GM12878 (cell line): ENCODE measurements around the gene REV1. TPM values are rescaled to one million over a fixed set of nuclear protein-coding genes. Genes with fewer than 3 reads are reported as not detected.

Experiments
- ATAC-seq: fragments of 200-7000 bp; cut with Tn5 transposase; 3 replicates; pipeline ENCODE4 v1.9.1; 2020; ENCODE audit warnings: mild to moderate bottlenecking, moderate library complexity
- BruUV-seq: library from RNA; stranded (reverse); fragments of 400-500 nt; replicated peaks from 2 replicates; lab custom pipeline; 2021; lab: Mats Ljungman, UMichigan
- CTCF ChIA-PET: fragments of 300-600 bp; sonication (Branson Sonifier 250); formaldehyde crosslinking; extraction: SDS; loops from one replicate; lab custom pipeline; 2021; ENCODE audit warnings: inconsistent platforms; lab: Yijun Ruan, JAX
- POLR2A ChIA-PET: fragments of 350-600 bp; formaldehyde crosslinking; extraction: SDS; loops from one replicate; lab custom pipeline; 2021; ENCODE audit warnings: inconsistent platforms; lab: Charles Lee
- RAD21 ChIA-PET: fragments of 300-600 bp; sonication (Branson Sonifier 250); formaldehyde crosslinking; loops from one replicate; lab custom pipeline; 2023; ENCODE audit warnings: antibody characterized with exemption; ENCODE audit not compliant: unreplicated experiment; lab: Charles Lee
- SMC1A ChIA-PET: fragments of 300-600 bp; sonication (Branson Sonifier 250); formaldehyde crosslinking; loops from one replicate; lab custom pipeline; 2023; ENCODE audit not compliant: unreplicated experiment, uncharacterized antibody; lab: Charles Lee
- DNase-seq: peaks from one replicate; pipeline ENCODE4 v3.0.0-alpha.2; 2011; ENCODE audit warnings: low read depth, low spot score
- FAIRE-seq: peaks from 3 replicates; lab custom pipeline; 2011; peaks lifted over from hg19 to GRCh38; lab: Jason Lieb, UNC
- H2AFZ ChIP-seq: 2 replicates; pipeline ENCODE4 v1.6.0; 2011; ENCODE audit warnings: low read depth, low read length, control low read depth; ENCODE audit not compliant: control insufficient read depth
- H3K27ac ChIP-seq: 2 replicates; pipeline ENCODE4 v1.5.1; 2011; ENCODE audit warnings: control low read depth; ENCODE audit not compliant: control insufficient read depth, insufficient read depth
- H3K27me3 ChIP-seq, 2 experiments: replicated peaks in 1 of 2; 2 replicates each; pipeline versions ENCODE4 v1.6.0 to v1.6.1; 2011; ENCODE audit warnings: low read length in 1 of 2; ENCODE audit not compliant: control insufficient read depth in 2 of 2, insufficient read depth in 2 of 2
- H3K36me3 ChIP-seq, 2 experiments: 2 replicates each; pipeline ENCODE4 v1.5.1; 2011; ENCODE audit warnings: low read length in 1 of 2; ENCODE audit not compliant: control insufficient read depth in 2 of 2, insufficient read depth in 2 of 2
- H3K4me1 ChIP-seq: 2 replicates; pipeline ENCODE4 v1.6.1; 2011; ENCODE audit warnings: mild to moderate bottlenecking, low read length, moderate library complexity, mixed read lengths; ENCODE audit not compliant: control insufficient read depth, insufficient read depth
- H3K4me2 ChIP-seq: 2 replicates; pipeline ENCODE4 v1.6.0; 2011; ENCODE audit warnings: control low read depth; ENCODE audit not compliant: control insufficient read depth, insufficient read depth
- H3K4me3 ChIP-seq: fragments of 200-600 bp; sonication (generic); 2 replicates; pipeline ENCODE4 v1.5.1; 2016
- H3K79me2 ChIP-seq: 2 replicates; pipeline ENCODE4 v1.6.0; 2011; ENCODE audit warnings: low read length; ENCODE audit not compliant: control insufficient read depth, insufficient read depth
- H3K9ac ChIP-seq: 2 replicates; pipeline ENCODE4 v1.8.0; 2011; ENCODE audit warnings: low read length, control low read depth, mixed read lengths; ENCODE audit not compliant: control insufficient read depth, insufficient read depth
- H3K9me3 ChIP-seq: replicated peaks from 3 replicates; pipeline ENCODE4 v1.5.1; 2011; ENCODE audit warnings: mild to moderate bottlenecking, low read length; ENCODE audit not compliant: control insufficient read depth, insufficient read depth
- H4K20me1 ChIP-seq: 2 replicates; pipeline ENCODE4 v1.6.0; 2011; ENCODE audit not compliant: control insufficient read depth, insufficient read depth
- ASH2L ChIP-seq: fragments of 300-600, 200-600 bp; sonication (generic); IDR thresholded peaks from 2 replicates; pipeline ENCODE4 v1.6.1; 2017; ENCODE audit warnings: low read depth, mild to moderate bottlenecking, borderline replicate concordance
- ATF2 ChIP-seq: IDR thresholded peaks from 2 replicates; pipeline ENCODE4 v1.6.1; 2012; ENCODE audit warnings: low read length, inconsistent platforms
- CHD1 ChIP-seq: IDR thresholded peaks from 2 replicates; pipeline ENCODE4 v1.6.1; 2012; ENCODE audit warnings: low read depth, low read length, improper control_type of control experiment
- GABPA ChIP-seq: IDR thresholded peaks from 2 replicates; pipeline ENCODE4 v1.6.1; 2014; ENCODE audit warnings: antibody characterized with exemption, low read depth, mild to moderate bottlenecking, inconsistent platforms
- IKZF2 ChIP-seq, 2 experiments: fragments of 450-650 bp; IDR thresholded peaks; 2 replicates each; pipeline ENCODE4 v1.6.1; 2017; ENCODE audit warnings: mild to moderate bottlenecking in 2 of 2, moderate library complexity in 2 of 2
- MXI1 ChIP-seq: fragments of 150-350 bp; IDR thresholded peaks from 2 replicates; pipeline ENCODE4 v1.6.1; 2011; ENCODE audit warnings: low read depth, mild to moderate bottlenecking, inconsistent platforms, low read length, improper control_type of control experiment
- NR2C2 ChIP-seq: IDR thresholded peaks from 2 replicates; pipeline ENCODE4 v1.6.1; 2011; ENCODE audit warnings: borderline replicate concordance, low read depth; ENCODE audit not compliant: control insufficient read depth, insufficient read length
- SREBF2 ChIP-seq: IDR thresholded peaks from 2 replicates; pipeline ENCODE4 v1.6.1; 2012; ENCODE audit warnings: mild to moderate bottlenecking, low read length
- TCF7 ChIP-seq: IDR thresholded peaks from 2 replicates; pipeline ENCODE4 v1.6.1; 2014; ENCODE audit warnings: antibody characterized with exemption, borderline replicate concordance
- in situ Hi-C: fragments of 300-500 bp; cut with MboI; formaldehyde crosslinking; loops from 9 replicates; pipeline ENCODE4 v1.14.3; 2018; ENCODE audit warnings: mixed read lengths
- intact Hi-C: fragments of 100-400 bp; cut with micrococcal nuclease; formaldehyde crosslinking; loops from one replicate; pipeline ENCODE4 v1.14.2; 2022; ENCODE audit not compliant: unreplicated experiment
- polyA plus RNA-seq, 11 experiments: library from polyadenylated mRNA; depleted of rRNA in 4 of 11; unstranded in 6 of 11; stranded (reverse) in 5 of 11; fragments of >200 nt; fragmentation: Nextera tagmentation in 4 of 11; fragmentation: Illumina TruSeq in 1 of 11; extraction: Ambion mirVana in 4 of 11; extraction: Trizol in 1 of 11; gene quantifications; 1 replicate in 1 of 11; 2 replicates in 10 of 11; pipeline versions ENCODE4 v1.2.1 to v1.2.3, GENCODE V29; 2011 to 2016; ENCODE audit warnings: inconsistent platforms in 2 of 11, missing spikeins in 2 of 11, low read depth in 1 of 11
- total RNA-seq, 4 experiments: library from RNA; depleted of rRNA in 3 of 4; stranded (reverse); fragments of >200 nt in 3 of 4; fragmentation: Illumina TruSeq in 1 of 4; extraction: Trizol in 1 of 4; gene quantifications; 2 replicates each; pipeline versions ENCODE4 v1.2.1 to v1.2.3, GENCODE V29; 2013 to 2021

The REV1 gene
- total and polyA plus RNA-seq, 10 of the 15 experiments (the other 5 are each of a cell fraction or from before 2014, with no cell fraction given), result 11.3 to 46.8 (median 29.0) TPM

GRCh38 chr2:99403084-99403483 is 86.7 kb downstream of the REV1 start:
- no peak for ATAC-seq
- TF ChIP-seq TCF7 (no peak), ASH2L (no peak), MXI1 (no peak), NR2C2 (no peak), IKZF2 (IDR thresholded peaks at IDR 0.05) (no peak), CHD1 (no peak), GABPA (no peak), SREBF2 (no peak), ATF2 (no peak)
- ChIA-PET CTCF (interaction anchor here (0.6 to 1.6 kb wide), 4 partner anchors 9 to 1047 kb away, joined by 3 to 4 read pairs (median 4); no protein-coding TSS in a partner anchor), POLR2A (interaction anchor here (1.0 to 1.6 kb wide), 2 partner anchors 13 to 66 kb away, joined by 4 to 5 read pairs; partner anchors contain the start of gene EIF5B), SMC1A (interaction anchor here (0.6 to 1.4 kb wide), 4 partner anchors 9 to 50 kb away, joined by 3 to 6 read pairs (median 3); no protein-coding TSS in a partner anchor), RAD21 (interaction anchor here (1.0 kb wide), 1 partner anchor 18 kb away, joined by 3 read pairs; no protein-coding TSS in a partner anchor)
- H3K27me3 ChIP-seq, result no peaks in the 10 kb centered on the region
- FAIRE-seq, result no peak
- DNase-seq, result no peak
- no peaks in the 10 kb centered on the region for H3K4me1 ChIP-seq
- H3K4me2 ChIP-seq, result no peak overlapping the region
- H4K20me1 ChIP-seq, result no peaks in the 10 kb centered on the region
- H3K9me3 ChIP-seq, result no peaks in the 10 kb centered on the region
- intact Hi-C loops, result no loop called here
- H3K4me3 ChIP-seq, result no peak overlapping the region
- no peak overlapping the region for H3K27ac ChIP-seq
- in situ Hi-C loops, result no loop called here
- H3K36me3 ChIP-seq, result peaks cover 4 to 38% of the 10 kb centered on the region in 2 experiments
- no TSS peak for BruUV-seq
- no peaks in the 10 kb centered on the region for H3K79me2 ChIP-seq
- no peak overlapping the region for H3K9ac ChIP-seq
- H2AFZ ChIP-seq, result no peak overlapping the region
